GM12892 (cell line): ENCODE results near the gene PKD2L1.

ENCODE experiments used
- POLR2A ChIP-seq: IDR thresholded peaks from 2 replicates; pipeline ENCODE4 v1.6.1; 2011; ENCODE audit warnings: low read depth, low read length, control low read depth
- POLR2AphosphoS5 ChIP-seq: IDR thresholded peaks from 2 replicates; pipeline ENCODE4 v1.6.1; 2011; ENCODE audit warnings: low read depth, low read length, control low read depth

DNA sequence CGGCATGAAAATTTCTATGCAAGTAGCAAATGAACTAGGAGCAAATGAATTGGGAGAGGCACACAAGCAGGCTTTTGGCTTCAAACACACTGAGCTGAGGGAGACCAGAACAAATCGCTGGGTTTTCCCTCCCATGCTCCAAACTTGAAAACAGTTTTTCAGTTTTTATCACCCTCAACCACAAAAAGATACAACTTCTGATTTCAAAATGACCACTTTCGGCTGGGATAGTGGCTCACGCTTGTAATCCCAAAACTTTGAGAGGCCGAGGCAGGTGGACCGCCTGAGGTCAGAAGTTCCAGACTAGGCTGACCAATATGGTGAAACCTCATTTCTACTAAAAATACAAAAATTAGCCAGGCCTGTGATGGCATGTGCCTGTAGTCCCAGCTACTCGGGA is 91.6 kb downstream of the PKD2L1 start:
- TF ChIP-seq POLR2AphosphoS5 (no peak), POLR2A (no peak)
